H1 (cell line): ENCODE data around the gene FBXO17. TPM values are rescaled to one million over a fixed set of nuclear protein-coding genes. Genes with fewer than 3 reads are reported as not detected.

Experiments used
- CTCF ChIA-PET: fragments of 300-600 bp; sonication (Branson Sonifier 250); formaldehyde crosslinking; loops from one replicate; lab custom pipeline; 2021; ENCODE audit not compliant: partially characterized antibody; lab: Charles Lee
- POLR2A ChIA-PET: fragments of 300-600 bp; sonication (Branson Sonifier 250); formaldehyde crosslinking; loops from one replicate; lab custom pipeline; 2021; ENCODE audit warnings: inconsistent platforms; ENCODE audit not compliant: partially characterized antibody; lab: Charles Lee
- DNase-seq, 2 experiments: peaks; one replicate each; pipeline versions ENCODE4 v3.0.0 to v3.0.0-alpha.2; 2010 to 2022; ENCODE audit warnings: low spot score in 2 of 2, low read depth in 1 of 2, mixed read lengths in 1 of 2
- FAIRE-seq: peaks from 2 replicates; lab custom pipeline; 2011; peaks lifted over from hg19 to GRCh38; lab: Jason Lieb, UNC
- H2AFZ ChIP-seq: 2 replicates; pipeline ENCODE4 v1.8.1; 2012; ENCODE audit warnings: low read length, inconsistent platforms
- H2AK5ac ChIP-seq: 2 replicates; pipeline ENCODE4 v1.6.1; 2013; ENCODE audit warnings: low read depth, low read length
- H2BK120ac ChIP-seq: replicated peaks from 2 replicates; pipeline ENCODE3; 2013; ENCODE audit warnings: low read depth, low read length, inconsistent platforms
- H2BK12ac ChIP-seq: 2 replicates; pipeline ENCODE4 v1.6.1; 2013; ENCODE audit warnings: low read depth, low read length
- H2BK15ac ChIP-seq: 2 replicates; pipeline ENCODE4 v1.6.1; 2013; ENCODE audit warnings: low read length
- H2BK20ac ChIP-seq: 2 replicates; pipeline ENCODE4 v1.6.1; 2013; ENCODE audit warnings: low read length
- H2BK5ac ChIP-seq: 2 replicates; pipeline ENCODE4 v1.6.1; 2013; ENCODE audit warnings: low read depth, low read length
- H3K14ac ChIP-seq: 2 replicates; pipeline ENCODE4 v1.6.1; 2013; ENCODE audit warnings: inconsistent platforms; ENCODE audit not compliant: insufficient read length
- H3K18ac ChIP-seq: 2 replicates; pipeline ENCODE4 v1.6.1; 2013; ENCODE audit warnings: low read length; ENCODE audit errors: extremely low read depth
- H3K23ac ChIP-seq: 2 replicates; pipeline ENCODE4 v1.6.1; 2013; ENCODE audit warnings: inconsistent platforms; ENCODE audit not compliant: insufficient read length
- H3K23me2 ChIP-seq: 2 replicates; pipeline ENCODE4 v1.6.1; 2013; ENCODE audit warnings: low read depth, low read length
- H3K27ac ChIP-seq: 2 replicates; pipeline ENCODE4 v1.6.1; 2011; ENCODE audit warnings: low read depth, low read length, inconsistent platforms
- H3K27me3 ChIP-seq, 4 experiments: replicated peaks in 1 of 4; 1 replicate in 1 of 4; 2 replicates in 3 of 4; pipeline versions ENCODE4 v1.6.1 to v1.8.1; 2011 to 2013; ENCODE audit warnings: low read length in 3 of 4, mild to moderate bottlenecking in 3 of 4, inconsistent platforms in 2 of 4, mixed read lengths in 2 of 4, moderate library complexity in 1 of 4; ENCODE audit not compliant: control insufficient read depth in 3 of 4, insufficient read depth in 3 of 4; ENCODE audit errors: extremely low read depth in 1 of 4
- H3K36me3 ChIP-seq, 4 experiments: 2 replicates each; pipeline versions ENCODE4 v1.6.1 to v1.8.1; 2011 to 2013; ENCODE audit warnings: mild to moderate bottlenecking in 4 of 4, low read length in 3 of 4, moderate library complexity in 2 of 4, control low read depth in 1 of 4, inconsistent platforms in 1 of 4; ENCODE audit not compliant: insufficient read depth in 4 of 4, control insufficient read depth in 2 of 4
- H3K4ac ChIP-seq: replicated peaks from 2 replicates; pipeline ENCODE3; 2013; ENCODE audit warnings: low read length, low read depth, mixed read lengths, inconsistent platforms; ENCODE audit not compliant: insufficient read length
- H3K4me1 ChIP-seq, 4 experiments: replicated peaks in 1 of 4; 1 replicate in 1 of 4; 2 replicates in 3 of 4; pipeline versions ENCODE4 v1.6.1 to v1.8.1; 2011 to 2013; ENCODE audit warnings: low read length in 3 of 4, inconsistent platforms in 2 of 4, mixed read lengths in 1 of 4; ENCODE audit not compliant: insufficient read depth in 4 of 4, control insufficient read depth in 3 of 4
- H3K4me2 ChIP-seq, 2 experiments: 2 replicates each; pipeline versions ENCODE4 v1.6.1 to v1.8.1; 2011 to 2013; ENCODE audit warnings: low read depth in 2 of 2, low read length in 2 of 2, control low read depth in 1 of 2, inconsistent platforms in 1 of 2, mild to moderate bottlenecking in 1 of 2; ENCODE audit not compliant: insufficient read depth in 1 of 2
- H3K4me3 ChIP-seq, 4 experiments: fragments of 200-600, 300-600 bp in 1 of 4; sonication (generic), shearing (Covaris generic), sonication (Bioruptor Twin) in 1 of 4; 2 replicates each; pipeline versions ENCODE4 v1.5.1 to v1.8.1; 2011 to 2016; ENCODE audit warnings: low read length in 4 of 4, low read depth in 3 of 4, control low read depth in 2 of 4, inconsistent platforms in 2 of 4, mild to moderate bottlenecking in 2 of 4, mixed read lengths in 1 of 4, moderate library complexity in 1 of 4; ENCODE audit not compliant: insufficient read depth in 2 of 4; ENCODE audit errors: extremely low read depth in 1 of 4
- H3K56ac ChIP-seq: replicated peaks from 2 replicates; pipeline ENCODE3; 2013; ENCODE audit warnings: low read depth, mild to moderate bottlenecking, mixed read lengths, low read length, inconsistent platforms; ENCODE audit not compliant: insufficient read length
- H3K79me1 ChIP-seq: 2 replicates; pipeline ENCODE4 v1.6.1; 2013; ENCODE audit warnings: low read depth, low read length, control low read depth
- H3K79me2 ChIP-seq, 2 experiments: 2 replicates each; pipeline versions ENCODE4 v1.6.1 to v1.8.1; 2012 to 2013; ENCODE audit warnings: low read length in 2 of 2, mild to moderate bottlenecking in 2 of 2, inconsistent platforms in 1 of 2; ENCODE audit not compliant: insufficient read depth in 2 of 2, control insufficient read depth in 1 of 2
- H3K9ac ChIP-seq, 4 experiments: replicated peaks in 1 of 4; 1 replicate in 1 of 4; 2 replicates in 3 of 4; pipeline versions ENCODE4 v1.6.1 to v1.8.1; 2011 to 2013; ENCODE audit warnings: low read depth in 3 of 4, low read length in 3 of 4, control low read depth in 2 of 4, mild to moderate bottlenecking in 2 of 4, moderate library complexity in 2 of 4, inconsistent platforms in 1 of 4; ENCODE audit errors: extremely low read depth in 1 of 4
- H3K9me3 ChIP-seq, 2 experiments: 2 replicates each; pipeline versions ENCODE4 v1.6.1 to v1.8.1; 2012 to 2013; ENCODE audit warnings: mild to moderate bottlenecking in 2 of 2, moderate library complexity in 2 of 2, control low read depth in 1 of 2, inconsistent platforms in 1 of 2, low read depth in 1 of 2, low read length in 1 of 2, mixed read lengths in 1 of 2; ENCODE audit not compliant: insufficient read depth in 2 of 2
- H4K20me1 ChIP-seq, 2 experiments: replicated peaks in 1 of 2; 2 replicates each; pipeline versions ENCODE3 to v1.8.1; 2011 to 2013; ENCODE audit warnings: inconsistent platforms in 2 of 2, low read length in 2 of 2, mild to moderate bottlenecking in 1 of 2; ENCODE audit not compliant: insufficient read depth in 2 of 2, control insufficient read depth in 1 of 2
- H4K5ac ChIP-seq: 2 replicates; pipeline ENCODE4 v1.6.1; 2013; ENCODE audit warnings: low read length, low read depth, mixed read lengths, inconsistent platforms; ENCODE audit not compliant: insufficient read length
- H4K8ac ChIP-seq: 2 replicates; pipeline ENCODE4 v1.8.0; 2013; ENCODE audit warnings: mild to moderate bottlenecking, moderate library complexity, low read length, inconsistent platforms; ENCODE audit not compliant: insufficient read depth; ENCODE audit errors: extremely low read depth
- H4K91ac ChIP-seq: replicated peaks from 2 replicates; pipeline ENCODE3; 2013; ENCODE audit warnings: low read length, mixed read lengths, inconsistent platforms; ENCODE audit not compliant: insufficient read length
- GTF2F1 ChIP-seq: IDR thresholded peaks from 2 replicates; pipeline ENCODE4 v1.6.1; 2012; ENCODE audit warnings: low read depth, low read length, improper control_type of control experiment, borderline replicate concordance
- HDAC2 ChIP-seq, 2 experiments: fragments of 300-600 bp in 1 of 2; sonication (generic) in 1 of 2; IDR thresholded peaks; 2 replicates each; pipeline ENCODE4 v1.6.1; 2011 to 2012; ENCODE audit warnings: low read depth in 2 of 2, low read length in 2 of 2, mild to moderate bottlenecking in 2 of 2, moderate library complexity in 2 of 2, borderline replicate concordance in 1 of 2, inconsistent platforms in 1 of 2
- KDM5A ChIP-seq: fragments of 200-600 bp; IDR thresholded peaks from 2 replicates; pipeline ENCODE4 v1.7.1; 2012; ENCODE audit warnings: mild to moderate bottlenecking, low read length, inconsistent platforms, mixed read lengths
- MAFK ChIP-seq: IDR thresholded peaks from 2 replicates; pipeline ENCODE4 v1.6.1; 2012; ENCODE audit warnings: low read depth, mild to moderate bottlenecking, improper control_type of control experiment, low read length
- SIX5 ChIP-seq: IDR thresholded peaks from 2 replicates; pipeline ENCODE4 v1.6.1; 2011; ENCODE audit warnings: mild to moderate bottlenecking, low read depth, low read length
- WGBS, 2 experiments: shearing (Covaris generic) in 1 of 2; methylation state at CpG; one replicate each; pipeline versions ENCODE4 v1.1.6 to v1.1.7; 2013 to 2015; ENCODE audit warnings: low lambda C conversion rate in 2 of 2, mixed read lengths in 2 of 2, inconsistent platforms in 1 of 2, low coverage in 1 of 2, missing lambda C conversion rate in 1 of 2; ENCODE audit not compliant: insufficient replicate concordance in 2 of 2, insufficient coverage in 1 of 2, insufficient read length in 1 of 2; ENCODE audit errors: extremely low coverage in 1 of 2, missing lambda C conversion rate in 1 of 2; 5-methylcytosine and 5-hydroxymethylcytosine counted together
- polyA plus RNA-seq, 7 experiments: library from polyadenylated mRNA; depleted of rRNA in 3 of 7; stranded (reverse) in 5 of 7; unstranded in 2 of 7; fragments of >200 nt in 5 of 7; fragments of 200-250 nt in 2 of 7; gene quantifications; 1 replicate in 5 of 7; 2 replicates in 1 of 7; 4 replicates in 1 of 7; pipeline versions ENCODE4 v1.2.1 to v1.2.3, GENCODE V29; 2011 to 2013; ENCODE audit warnings: missing spikeins in 2 of 7, mixed read lengths in 2 of 7
- total RNA-seq: library from RNA; stranded (reverse); fragmentation: NEBNext Ultra II Directional; extraction: Animal tissue kit (Norgen Biotek cat#: 25700); gene quantifications from 2 replicates; pipeline ENCODE4 v1.2.1, GENCODE V29; 2021

FBXO17 gene
- total and polyA plus RNA-seq, 2 of the 8 experiments (the other 6 are each of a cell fraction or from before 2014, with no cell fraction given): 11.7 to 15.3 TPM

GRCh38 chr19:38915329-38916321 is 59.9 kb downstream of the FBXO17 start:
- 87% methylated on average over 42 of the region's 44 CpGs; no CpG with 5 or more reads in 1 of the 2 experiments for WGBS, 2 experiments
- no peak overlapping the region for H3K18ac ChIP-seq
- H2AK5ac ChIP-seq: no peak overlapping the region
- H3K23ac ChIP-seq: no peak overlapping the region
- peaks cover 0 to 6% (median under 1%) of the 10 kb centered on the region in 4 experiments; a peak in 5 of 8 replicates for H3K36me3 ChIP-seq
- H3K9ac ChIP-seq: no peak overlapping the region
- no peak overlapping the region for H2BK15ac ChIP-seq
- ChIA-PET POLR2A (interaction anchor here (0.7 to 6.7 kb wide), 7 partner anchors 9 to 82 kb away, joined by 3 to 36 read pairs (median 4); partner anchors contain the start of genes MRPS12 and SARS2), CTCF (interaction anchor here (0.5 to 3.6 kb wide), 2 partner anchors 15 to 491 kb away, joined by 5 to 16 read pairs; partner anchors contain the start of genes MRPS12 and SARS2)
- H3K79me1 ChIP-seq: no peaks in the 10 kb centered on the region
- no peaks in the 10 kb centered on the region; a peak in 1 of 4 replicates for H3K79me2 ChIP-seq
- peaks cover 0 to 6% of the 10 kb centered on the region in 2 experiments for H4K20me1 ChIP-seq
- no peak overlapping the region for H2BK120ac ChIP-seq
- H3K4me2 ChIP-seq: no peak overlapping the region
- H3K4me3 ChIP-seq: no peak overlapping the region
- no peak overlapping the region for H4K91ac ChIP-seq
- H3K4ac ChIP-seq: no peak overlapping the region
- H2BK5ac ChIP-seq: no peak overlapping the region
- no peak for DNase-seq
- H3K23me2 ChIP-seq: peaks cover 3% of the 10 kb centered on the region; the same call in 1 of the 2 replicates
- H4K8ac ChIP-seq: no peak overlapping the region; the same call in 1 of the 2 replicates
- no peak overlapping the region for H2BK12ac ChIP-seq
- no peaks in the 10 kb centered on the region; a peak in 1 of 7 replicates for H3K27me3 ChIP-seq
- no peak for TF ChIP-seq SIX5
- TF ChIP-seq HDAC2 (IDR thresholded peaks at IDR 0.05; ENCODE audit: borderline replicate concordance in 1 of 2, low read depth in 2 of 2, low read length in 2 of 2): no peak
- TF ChIP-seq MAFK: no peak
- TF ChIP-seq KDM5A: no peak
- no peak for TF ChIP-seq GTF2F1
- no peak overlapping the region for H2BK20ac ChIP-seq
- H4K5ac ChIP-seq: no peak overlapping the region
- H3K4me1 ChIP-seq: peaks cover 0 to 3% (median 0%) of the 10 kb centered on the region in 4 experiments; a peak in 1 of 7 replicates
- no peak overlapping the region for H3K14ac ChIP-seq
- no peak for FAIRE-seq
- no peaks in the 10 kb centered on the region for H3K9me3 ChIP-seq
- H3K27ac ChIP-seq: no peak overlapping the region
- no peak overlapping the region for H3K56ac ChIP-seq
- no peak overlapping the region for H2AFZ ChIP-seq
